Measurements from ENCODE around the gene KDELR3. TPM values are rescaled to one million over a fixed set of nuclear protein-coding genes. Genes with fewer than 3 reads are reported as not detected.

The KDELR3 gene
- total RNA-seq, 4 donors from 2014 or later = 3.5 to 12.9 (median 7.0) TPM

DNA sequence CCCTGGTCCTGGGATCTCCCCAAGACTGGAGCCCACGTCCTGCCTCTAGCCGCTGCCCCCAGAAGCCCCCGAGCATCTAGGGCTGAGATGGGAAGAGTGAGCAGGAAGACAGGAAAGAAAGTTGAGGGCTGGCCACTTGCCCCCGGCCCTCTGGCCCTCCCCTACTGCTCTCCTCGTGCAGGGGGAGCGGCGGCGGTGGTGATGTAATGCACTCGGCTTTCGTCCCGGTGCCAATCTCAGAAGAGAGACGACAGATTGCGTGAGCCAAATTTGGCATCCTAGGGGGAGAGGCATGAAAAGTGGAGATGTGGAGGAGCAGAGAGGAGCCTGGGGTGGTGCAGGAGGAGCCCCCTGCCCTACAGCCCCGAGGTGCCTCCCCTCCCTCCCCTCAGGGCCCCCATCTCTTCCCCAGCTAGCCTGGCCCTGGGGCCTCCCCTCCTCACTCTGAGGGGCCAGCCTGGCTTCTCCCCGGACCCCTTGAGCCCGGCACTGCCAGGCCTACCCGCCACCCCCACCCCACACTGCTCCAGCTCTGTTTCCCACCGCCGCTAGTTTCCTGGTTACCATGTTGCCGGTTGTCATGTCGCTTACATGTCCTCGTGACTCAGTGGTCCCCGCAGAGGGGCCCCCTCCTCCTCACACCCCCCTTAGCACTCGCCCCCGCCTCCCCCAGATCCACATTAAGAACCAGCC is 15.4 kb upstream of the KDELR3 start:
- intact Hi-C loops (cut with DNase I) = no loop called here
- TF ChIP-seq POLR2A (IDR thresholded peaks at IDR 0.05; ENCODE audit: low read depth) (no peak), POLR2AphosphoS5 (IDR thresholded peaks at IDR 0.05) (no peak), EP300 (IDR thresholded peaks at IDR 0.05) (no peak)
- TF ChIP-seq, protein P1, sequence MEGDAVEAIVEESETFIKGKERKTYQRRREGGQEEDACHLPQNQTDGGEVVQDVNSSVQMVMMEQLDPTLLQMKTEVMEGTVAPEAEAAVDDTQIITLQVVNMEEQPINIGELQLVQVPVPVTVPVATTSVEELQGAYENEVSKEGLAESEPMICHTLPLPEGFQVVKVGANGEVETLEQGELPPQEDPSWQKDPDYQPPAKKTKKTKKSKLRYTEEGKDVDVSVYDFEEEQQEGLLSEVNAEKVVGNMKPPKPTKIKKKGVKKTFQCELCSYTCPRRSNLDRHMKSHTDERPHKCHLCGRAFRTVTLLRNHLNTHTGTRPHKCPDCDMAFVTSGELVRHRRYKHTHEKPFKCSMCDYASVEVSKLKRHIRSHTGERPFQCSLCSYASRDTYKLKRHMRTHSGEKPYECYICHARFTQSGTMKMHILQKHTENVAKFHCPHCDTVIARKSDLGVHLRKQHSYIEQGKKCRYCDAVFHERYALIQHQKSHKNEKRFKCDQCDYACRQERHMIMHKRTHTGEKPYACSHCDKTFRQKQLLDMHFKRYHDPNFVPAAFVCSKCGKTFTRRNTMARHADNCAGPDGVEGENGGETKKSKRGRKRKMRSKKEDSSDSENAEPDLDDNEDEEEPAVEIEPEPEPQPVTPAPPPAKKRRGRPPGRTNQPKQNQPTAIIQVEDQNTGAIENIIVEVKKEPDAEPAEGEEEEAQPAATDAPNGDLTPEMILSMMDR (IDR thresholded peaks at IDR 0.05) = no peak
- Histone ChIP-seq H3K27me3 (peaks cover 5 to 90% (median 26%) of the 10 kb centered on the region in 4 donors), H3K4me3 (no peak overlapping the region), H3K4me1 (peaks cover 13 to 31% (median 25%) of the 10 kb centered on the region in 4 donors), H3K27ac (replicated peaks in 1 of 4) (no peak overlapping the region), H3K9me3 (no peaks in the 10 kb centered on the region), H3K36me3 (no peaks in the 10 kb centered on the region)
- 30% methylated on average over 21 of the region's 25 CpGs for WGBS
- DNase-seq (ENCODE audit: extremely low spot score) = no peak

DNA sequence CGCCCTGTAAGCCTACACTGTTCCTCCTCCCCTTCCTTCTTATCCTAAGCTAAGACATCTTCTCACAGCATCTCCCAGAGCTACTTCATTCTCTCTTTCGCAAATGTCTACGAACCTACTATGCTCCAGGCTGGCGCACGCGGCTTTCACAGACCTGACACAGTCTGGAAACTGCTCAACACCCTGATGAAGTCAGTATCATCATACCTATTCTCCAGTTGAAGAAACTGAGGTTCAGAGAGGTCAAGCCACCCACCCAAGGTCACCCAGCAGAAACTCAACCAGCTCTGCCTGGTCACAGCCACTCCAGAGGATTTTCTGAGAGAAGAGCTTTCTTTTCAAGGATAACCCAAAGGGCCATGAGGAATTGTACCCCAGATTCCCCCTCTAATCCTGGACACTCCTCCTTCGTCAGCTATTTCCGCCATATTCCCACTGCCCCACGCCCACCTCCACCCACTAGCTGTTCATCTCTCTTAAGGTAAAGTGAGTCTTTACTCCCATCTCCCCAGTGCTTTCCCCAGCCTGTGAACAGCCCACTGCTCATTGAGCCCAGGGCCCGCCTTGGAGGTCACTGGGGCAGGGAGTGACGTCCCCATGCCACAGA is 14.7 kb upstream of the KDELR3 start:
- TF ChIP-seq EP300 (IDR thresholded peaks at IDR 0.05) (no peak), POLR2A (IDR thresholded peaks at IDR 0.05; ENCODE audit: low read depth) (no peak), POLR2AphosphoS5 (IDR thresholded peaks at IDR 0.05) (no peak)
- TF ChIP-seq, protein P1 (IDR thresholded peaks at IDR 0.05) = no peak
- no peaks in the 10 kb centered on the region for H3K9me3 ChIP-seq
- intact Hi-C loops (cut with DNase I) = no loop called here
- peaks cover 13 to 31% (median 25%) of the 10 kb centered on the region in 4 donors for H3K4me1 ChIP-seq
- no peak for DNase-seq (ENCODE audit: extremely low spot score)
- no peak overlapping the region for H3K27ac ChIP-seq (replicated peaks in 1 of 4)
- peaks cover 5 to 92% (median 26%) of the 10 kb centered on the region in 4 donors for H3K27me3 ChIP-seq
- no peak overlapping the region for H3K4me3 ChIP-seq
- WGBS = 86% methylated on average over 11 of the region's 11 CpGs
- no peaks in the 10 kb centered on the region for H3K36me3 ChIP-seq

DNA sequence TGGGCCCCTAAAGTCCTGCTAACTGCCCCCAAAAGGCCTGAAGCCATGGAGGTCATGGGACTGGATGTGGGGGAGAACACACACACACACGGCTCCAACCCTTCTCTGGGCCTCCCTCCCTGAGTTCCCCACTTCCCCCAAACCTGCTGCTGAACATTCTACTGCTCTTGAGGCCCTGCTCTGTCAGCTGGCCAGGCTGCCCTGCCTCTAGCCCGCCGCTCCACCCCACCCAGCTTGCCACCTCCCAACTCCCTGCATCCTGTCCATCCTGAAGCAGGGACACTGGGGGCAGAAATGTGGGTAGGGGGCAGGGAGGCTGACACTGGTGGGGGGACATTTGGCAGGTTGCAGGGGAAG is 13.9 kb upstream of the KDELR3 start:
- Histone ChIP-seq H3K4me1 (peaks cover 13 to 31% (median 25%) of the 10 kb centered on the region in 4 donors), H3K9me3 (no peaks in the 10 kb centered on the region), H3K27me3 (peaks cover 5 to 92% (median 26%) of the 10 kb centered on the region in 4 donors), H3K27ac (replicated peaks in 1 of 4) (no peak overlapping the region), H3K4me3 (no peak overlapping the region), H3K36me3 (no peaks in the 10 kb centered on the region)
- DNase-seq (ENCODE audit: extremely low spot score) = no peak
- 33% methylated on average over 1 of the region's 3 CpGs for WGBS
- TF ChIP-seq, protein P1 (IDR thresholded peaks at IDR 0.05) = no peak
- TF ChIP-seq POLR2AphosphoS5 (IDR thresholded peaks at IDR 0.05) (no peak), POLR2A (IDR thresholded peaks at IDR 0.05; ENCODE audit: low read depth) (no peak), EP300 (IDR thresholded peaks at IDR 0.05) (no peak)
- intact Hi-C loops (cut with DNase I) = no loop called here

DNA sequence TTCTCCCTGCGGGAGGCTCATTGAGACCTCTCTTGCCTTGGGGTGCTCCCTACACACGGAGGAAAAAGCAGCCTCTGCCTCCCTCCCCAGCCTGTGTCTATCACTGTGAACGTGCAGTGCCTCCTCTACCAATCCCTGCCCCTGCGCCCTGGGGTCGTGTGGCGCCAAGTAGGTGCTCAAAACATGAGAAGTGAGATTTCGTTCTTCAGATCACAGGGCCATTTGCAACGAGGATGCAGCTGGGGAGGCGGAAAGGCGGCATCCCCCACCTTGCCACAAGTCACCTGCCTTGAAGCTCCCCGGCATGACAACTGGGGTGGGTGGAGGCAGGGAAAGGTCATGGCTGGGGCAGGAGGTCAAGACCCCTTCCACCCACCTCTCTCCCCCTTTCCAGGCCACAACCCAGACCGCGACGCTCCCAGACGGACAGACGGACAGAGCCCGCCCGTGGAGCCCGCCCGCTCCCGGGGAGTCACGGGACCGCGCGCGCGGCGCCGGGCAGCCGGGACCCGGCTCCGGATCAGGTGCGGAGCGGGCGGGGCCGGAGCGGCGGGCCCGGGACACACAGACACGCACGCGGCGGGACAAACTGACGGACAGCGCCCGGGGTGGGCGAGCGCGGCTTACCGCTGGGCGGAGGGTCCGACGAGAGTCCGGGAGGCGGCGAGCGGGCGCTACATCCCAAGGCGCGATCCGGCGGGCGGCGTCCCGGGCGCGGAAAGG is 13.4 kb upstream of the KDELR3 start:
- TF ChIP-seq EP300 (IDR thresholded peaks at IDR 0.05) = no peak
- TF ChIP-seq, protein P1 (IDR thresholded peaks at IDR 0.05) = no peak
- TF ChIP-seq POLR2AphosphoS5 (IDR thresholded peaks at IDR 0.05) = no peak
- no peak for TF ChIP-seq POLR2A (IDR thresholded peaks at IDR 0.05; ENCODE audit: low read depth)
- peak overlapping the region; percentile 53 to 66 (median 54) for H3K4me3 ChIP-seq
- no peak for DNase-seq (ENCODE audit: extremely low spot score)
- no peak overlapping the region for H3K27ac ChIP-seq (replicated peaks in 1 of 4)
- H3K4me1 ChIP-seq = peaks cover 13 to 31% (median 25%) of the 10 kb centered on the region in 4 donors
- 66% methylated on average over 6 of the region's 67 CpGs for WGBS
- intact Hi-C loops (cut with DNase I) = no loop called here
- no peaks in the 10 kb centered on the region for H3K36me3 ChIP-seq
- H3K9me3 ChIP-seq = no peaks in the 10 kb centered on the region
- H3K27me3 ChIP-seq = peaks cover 5 to 92% (median 26%) of the 10 kb centered on the region in 4 donors

All from esophagus muscularis mucosa (tissue), 4 donors.